ENCODE results near the gene LKAAEAR1.
"Not testable (repeated sequence)": the region's sequence is repeated elsewhere in the genome, so short reads cannot be mapped to it uniquely, and the experiment has no call there.

LKAAEAR1 gene, protein sequence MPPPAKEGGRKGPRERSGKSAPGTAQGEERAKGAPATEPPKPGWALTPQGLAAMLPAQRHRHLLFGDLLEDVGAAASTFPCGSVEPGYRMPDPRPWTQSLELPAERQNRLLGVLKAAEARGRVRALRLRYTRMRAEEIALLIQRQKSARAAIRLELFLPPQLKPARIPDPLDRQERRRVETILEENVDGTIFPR

DNA sequence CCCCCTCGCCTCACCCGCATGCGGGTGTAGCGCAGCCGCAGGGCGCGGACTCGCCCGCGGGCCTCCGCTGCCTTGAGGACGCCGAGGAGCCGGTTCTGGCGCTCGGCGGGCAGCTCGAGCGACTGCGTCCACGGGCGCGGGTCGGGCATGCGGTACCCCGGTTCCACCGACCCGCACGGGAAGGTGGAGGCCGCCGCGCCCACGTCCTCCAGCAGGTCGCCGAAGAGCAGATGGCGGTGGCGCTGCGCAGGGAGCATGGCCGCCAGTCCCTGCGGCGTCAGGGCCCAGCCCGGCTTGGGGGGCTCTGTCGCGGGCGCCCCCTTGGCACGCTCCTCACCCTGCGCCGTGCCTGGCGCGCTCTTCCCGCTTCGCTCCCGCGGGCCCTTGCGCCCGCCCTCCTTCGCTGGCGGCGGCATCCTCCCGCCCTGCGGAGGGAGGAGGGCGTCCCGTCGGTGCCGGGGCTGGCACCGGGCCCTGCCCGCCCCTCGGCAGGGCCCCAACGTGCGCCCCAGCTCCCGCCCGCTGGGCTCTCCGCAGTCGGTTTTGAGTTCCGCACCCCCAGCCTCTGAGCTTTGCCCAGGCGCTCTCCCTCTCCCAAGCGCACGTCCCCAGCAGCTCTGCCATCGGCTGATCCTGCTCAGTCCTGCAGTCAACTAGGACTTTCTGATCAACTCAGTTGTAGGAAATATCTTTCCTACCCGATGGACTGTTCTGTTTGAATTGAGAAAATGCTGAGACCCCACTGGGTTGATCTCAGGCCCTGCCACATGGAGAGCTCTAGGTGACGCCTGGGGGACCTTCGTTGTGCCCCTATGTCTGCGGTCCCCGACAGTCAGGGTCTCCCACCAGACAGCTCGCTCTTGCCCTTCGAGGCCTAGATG, at the start of gene LKAAEAR1:
Gene LKAAEAR1, minus strand, starts transcription at position 595 of the 881 bp plus-strand sequence. Its CDS starts 179 bp downstream, at position 416.
- no peak for DNase-seq

DNA sequence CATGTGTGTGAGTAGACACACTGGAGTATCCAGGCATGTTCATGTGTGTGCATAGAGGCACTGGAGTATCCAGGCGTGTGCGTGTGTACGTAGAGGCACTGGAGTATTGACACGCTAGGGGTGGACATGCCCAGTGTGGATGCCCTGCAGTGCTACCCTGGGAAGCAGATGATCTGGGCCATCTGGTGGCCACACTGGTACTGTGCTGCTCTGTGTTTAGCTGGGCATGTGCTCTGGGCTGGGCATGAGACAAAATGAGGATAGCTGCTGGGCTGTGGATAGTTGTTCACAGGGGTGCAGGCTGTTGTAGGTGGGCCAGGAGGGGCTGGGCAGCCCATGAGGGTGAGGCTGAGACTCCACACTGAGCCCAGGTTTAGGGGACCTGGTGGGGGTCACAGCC, 47.2 kb upstream of the LKAAEAR1 start:
- DNase-seq = no peak

DNA sequence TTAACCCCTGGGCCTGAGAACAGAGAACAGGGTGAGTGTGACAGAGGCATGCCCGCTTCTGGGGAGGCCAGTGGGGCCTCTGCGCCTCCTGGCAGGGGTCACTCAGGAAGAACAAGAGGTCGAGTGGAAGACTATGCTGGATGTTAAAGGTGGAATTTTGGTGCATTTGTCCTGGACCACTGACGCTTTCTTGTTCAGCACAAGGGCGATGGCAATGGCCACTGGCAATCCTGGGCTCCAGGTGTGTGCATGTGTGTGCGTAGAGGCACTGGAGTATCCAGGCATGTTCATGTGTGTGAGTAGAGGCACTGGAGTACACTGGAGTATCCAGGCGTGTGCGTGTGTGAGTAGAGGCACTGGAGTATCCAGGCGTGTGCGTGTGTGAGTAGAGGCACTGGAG, 46.7 kb upstream of the LKAAEAR1 start:
- DNase-seq = no peak

DNA sequence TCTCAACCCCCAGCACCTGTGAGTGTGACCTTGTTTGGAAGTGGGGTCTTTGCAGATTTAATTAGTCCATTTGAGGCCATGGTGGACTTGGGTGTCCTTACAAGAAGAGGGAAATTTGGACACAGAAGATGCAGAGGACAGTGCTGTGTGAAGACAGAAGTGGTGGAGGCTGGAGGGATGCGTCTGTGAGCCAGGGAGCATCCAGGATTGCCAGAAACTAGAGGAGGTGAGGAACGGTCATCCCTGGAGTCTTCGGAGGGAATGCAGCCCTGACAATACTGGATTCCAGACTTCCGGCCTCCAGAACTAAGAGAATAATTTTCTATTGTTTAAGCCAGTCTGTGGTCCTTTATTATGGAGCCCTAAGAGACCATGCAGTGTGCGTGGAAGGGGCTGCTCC, 46.1 kb upstream of the LKAAEAR1 start:
- DNase-seq = no peak

DNA sequence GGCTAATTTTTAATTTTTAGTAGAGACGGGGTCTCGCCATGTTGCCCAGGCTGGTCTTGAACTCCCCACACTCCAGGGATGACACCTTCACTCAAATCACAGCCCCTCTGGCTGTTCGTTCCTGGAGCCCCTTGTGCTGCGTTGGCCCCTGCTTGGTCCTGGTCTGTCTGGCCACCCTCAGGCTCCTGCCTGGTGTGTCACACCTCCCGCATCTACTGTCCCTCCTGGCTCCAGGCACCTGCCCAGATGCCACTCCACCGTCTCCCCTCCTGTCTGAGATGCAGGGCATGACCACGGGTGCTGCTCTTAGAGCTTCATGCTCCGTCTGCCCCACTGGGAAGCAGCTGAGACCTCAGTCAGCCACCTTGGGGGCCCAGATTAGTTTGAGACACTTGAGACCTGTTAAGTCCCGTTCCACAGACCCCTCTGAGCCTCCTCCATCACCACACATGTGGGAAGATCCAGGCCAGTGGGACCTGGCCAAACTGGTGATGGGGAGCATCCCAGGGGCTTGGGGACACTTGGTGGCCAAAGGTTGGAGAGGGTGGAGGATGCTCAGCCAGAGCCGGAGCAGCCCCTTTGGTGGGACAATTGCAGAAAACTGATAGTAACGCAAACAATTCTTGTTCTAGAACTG, 45.1 kb upstream of the LKAAEAR1 start:
- DNase-seq = no peak

DNA sequence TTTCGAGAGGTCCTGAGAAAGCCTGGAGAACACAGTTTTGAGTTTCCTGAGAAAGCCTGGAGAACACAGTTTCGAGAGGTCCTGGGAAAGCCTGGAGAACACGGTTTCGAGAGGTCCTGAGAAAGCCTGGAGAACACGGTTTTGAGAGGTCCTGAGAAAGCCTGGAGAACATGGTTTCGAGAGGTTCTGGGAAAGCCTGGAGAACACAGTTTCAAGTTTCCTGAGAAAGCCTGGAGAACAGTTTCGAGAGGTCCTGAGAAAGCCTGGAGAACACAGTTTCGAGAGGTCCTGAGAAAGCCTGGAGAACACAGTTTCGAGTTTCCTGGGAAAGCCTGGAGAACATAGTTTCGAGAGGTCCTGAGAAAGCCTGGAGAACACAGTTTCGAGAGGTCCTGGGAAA, 39.3 kb upstream of the LKAAEAR1 start:
- not testable (repeated sequence) for DNase-seq

DNA sequence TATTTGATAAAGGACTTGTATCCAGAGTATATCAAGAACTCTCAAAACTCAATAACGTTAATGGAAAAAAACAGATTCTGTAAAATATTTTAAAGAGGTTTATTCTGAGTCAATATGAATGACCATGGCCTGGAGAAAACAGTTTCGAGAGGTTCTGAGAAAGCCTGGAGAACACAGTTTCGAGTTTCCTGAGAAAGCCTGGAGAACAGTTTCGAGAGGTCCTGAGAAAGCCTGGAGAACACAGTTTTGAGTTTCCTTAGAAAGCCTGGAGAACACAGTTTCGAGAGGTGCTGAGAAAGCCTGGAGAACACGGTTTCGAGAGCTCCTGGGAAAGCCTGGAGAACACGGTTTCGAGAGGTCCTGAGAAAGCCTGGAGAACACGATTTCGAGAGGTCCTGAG, 38.7 kb upstream of the LKAAEAR1 start:
- not testable (repeated sequence) for DNase-seq

DNA sequence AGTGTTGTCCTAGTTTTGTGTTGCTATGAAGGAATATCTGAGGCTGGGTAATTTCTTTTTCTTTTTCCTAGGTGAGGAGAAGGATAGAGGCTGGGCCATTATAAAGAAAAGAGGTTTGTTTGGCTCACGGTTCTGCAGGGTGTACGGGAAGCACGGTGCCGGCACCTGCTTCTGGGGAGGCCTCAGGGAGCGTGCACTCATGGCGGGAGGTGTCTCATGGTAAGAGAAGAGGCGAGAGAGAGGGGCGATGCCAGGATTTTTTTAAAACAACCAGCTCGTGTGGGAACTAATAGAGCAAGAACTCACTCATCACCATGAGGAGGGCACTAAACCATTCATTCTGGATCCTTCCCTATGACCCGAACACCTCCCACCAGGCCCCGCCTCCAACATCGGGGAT, 37.4 kb upstream of the LKAAEAR1 start:
- DNase-seq = no peak

DNA sequence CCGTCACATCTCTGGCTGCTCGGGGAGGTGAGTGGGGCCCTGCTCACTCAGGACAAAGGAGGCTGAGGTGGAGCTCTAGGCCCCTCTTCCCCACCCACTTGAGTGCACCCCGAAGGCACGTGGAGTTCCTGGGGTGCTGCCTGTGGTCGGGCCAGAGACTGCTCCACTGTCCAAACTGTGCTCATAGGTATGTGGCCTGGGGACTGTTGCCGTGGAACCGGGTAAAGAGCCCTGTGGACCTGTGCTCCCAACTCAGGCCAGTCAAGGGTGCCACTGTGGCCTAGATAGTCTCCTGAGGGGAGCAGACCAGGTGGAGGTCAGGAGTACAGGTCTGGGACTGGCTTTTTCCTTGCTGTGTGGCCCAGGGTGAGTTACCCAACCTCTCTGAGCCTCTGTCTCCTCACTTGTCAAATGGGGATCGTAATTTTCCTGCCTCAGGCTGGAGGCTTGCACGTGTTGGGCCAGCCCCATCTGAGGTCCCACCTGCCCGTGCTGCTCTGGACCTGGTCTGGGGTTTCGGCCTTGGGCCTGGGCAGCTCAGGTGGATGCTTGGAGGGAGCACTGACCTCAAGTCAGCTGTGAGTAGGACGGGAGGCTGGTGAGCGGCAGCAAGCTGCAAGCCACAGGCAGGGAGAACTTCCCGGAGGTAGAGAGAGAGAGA, 35.6 kb upstream of the LKAAEAR1 start:
- no peak for DNase-seq

DNA sequence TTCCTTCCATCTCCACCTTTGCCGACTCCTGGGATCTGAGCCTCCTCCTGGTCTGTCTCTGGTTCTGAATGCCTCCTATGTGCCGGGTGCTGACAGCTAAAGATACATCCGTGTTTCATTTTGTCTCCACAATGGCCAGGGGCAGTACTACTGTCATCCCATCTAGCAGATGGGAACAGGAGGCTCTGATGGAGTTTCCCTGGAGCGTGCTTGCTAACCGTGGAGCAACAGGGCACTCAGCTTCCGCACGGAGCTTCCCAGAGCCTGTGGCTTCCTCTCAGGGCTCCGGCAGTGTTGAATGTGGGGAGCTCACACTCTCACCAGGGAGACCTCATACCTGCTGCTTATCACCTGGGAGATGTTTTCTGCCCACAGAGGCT, 35.1 kb upstream of the LKAAEAR1 start:
- DNase-seq = no peak

DNA sequence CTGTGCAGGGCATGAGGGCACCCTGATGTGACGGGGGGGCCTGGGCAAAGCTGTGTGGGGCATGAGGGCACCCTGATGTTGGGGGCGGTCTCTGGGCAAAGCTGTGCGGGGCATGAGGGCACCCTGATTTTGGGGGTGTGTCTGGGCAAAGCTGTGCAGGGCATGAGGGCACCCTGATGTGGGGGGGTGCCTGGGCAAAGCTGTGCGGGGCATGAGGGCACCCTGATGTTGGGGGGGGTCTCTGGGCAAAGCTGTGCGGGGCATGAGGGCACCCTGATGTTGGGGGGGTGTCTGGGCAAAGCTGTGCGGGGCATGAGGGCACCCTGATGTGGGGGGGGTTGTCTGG, 33.2 kb upstream of the LKAAEAR1 start:
- not testable (repeated sequence) for DNase-seq

DNA sequence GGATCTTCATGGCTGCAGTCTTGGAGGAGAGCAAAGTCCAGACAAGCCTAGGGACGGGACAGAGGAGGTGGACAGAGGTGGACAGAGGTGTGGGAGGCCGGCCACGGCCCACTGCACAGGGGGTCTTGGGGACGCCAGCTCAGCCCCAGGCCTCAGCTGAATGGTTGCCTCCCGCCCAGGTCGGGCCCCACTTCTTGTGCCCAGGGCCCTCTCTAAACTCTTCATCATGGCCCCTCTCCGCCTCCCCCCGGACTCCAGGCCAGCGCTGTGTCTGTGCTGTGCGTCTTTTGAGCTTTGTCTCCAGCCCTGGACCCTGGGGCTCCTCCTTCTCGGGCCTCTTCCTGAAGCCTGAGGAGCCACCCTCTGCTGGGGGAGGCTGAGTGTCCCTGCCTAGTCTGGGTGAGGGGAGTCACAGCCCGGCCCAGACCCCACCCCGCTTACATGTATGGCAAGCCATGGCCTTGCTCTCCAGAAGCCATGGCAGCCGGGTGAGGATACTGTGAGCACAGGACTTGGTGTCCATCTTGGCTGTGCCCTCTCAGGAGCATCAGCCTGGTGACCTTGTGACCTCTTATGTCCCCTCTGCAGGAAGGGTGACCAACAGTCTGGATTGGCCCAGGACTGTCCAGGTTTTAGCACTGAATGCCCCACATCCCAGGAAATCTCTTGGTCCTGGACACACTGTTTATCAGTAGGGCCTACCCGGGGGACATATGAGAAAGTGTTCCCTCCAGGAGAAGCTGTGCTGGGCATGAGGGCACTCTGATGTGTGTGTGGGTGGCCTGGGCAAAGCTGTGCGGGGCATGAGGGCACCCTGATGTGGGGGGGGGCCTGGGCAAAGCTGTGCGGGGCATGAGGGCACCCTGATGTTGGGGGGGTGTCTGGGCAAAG, 32.6 kb upstream of the LKAAEAR1 start:
- no peak for DNase-seq

DNA sequence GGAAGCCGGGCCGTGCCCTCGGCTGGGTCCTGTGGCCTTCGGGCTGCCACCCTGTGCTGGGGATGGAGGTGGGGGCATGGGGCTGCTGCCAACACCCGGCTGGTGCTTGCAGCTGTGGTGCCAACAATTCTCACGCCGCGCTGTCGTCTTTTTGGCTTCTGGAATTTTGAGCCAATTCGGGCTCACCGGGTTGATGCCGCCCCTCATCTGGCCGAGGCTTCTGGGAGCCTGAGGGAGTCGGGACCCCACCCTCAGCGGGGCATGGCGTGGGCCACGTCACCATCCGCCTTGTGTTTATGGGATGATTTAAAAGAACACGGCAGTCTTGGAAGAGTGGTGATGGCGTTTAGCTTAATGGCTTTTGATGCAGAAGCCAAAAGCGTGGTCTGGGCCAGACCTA, 31.8 kb upstream of the LKAAEAR1 start:
- DNase-seq = no peak

DNA sequence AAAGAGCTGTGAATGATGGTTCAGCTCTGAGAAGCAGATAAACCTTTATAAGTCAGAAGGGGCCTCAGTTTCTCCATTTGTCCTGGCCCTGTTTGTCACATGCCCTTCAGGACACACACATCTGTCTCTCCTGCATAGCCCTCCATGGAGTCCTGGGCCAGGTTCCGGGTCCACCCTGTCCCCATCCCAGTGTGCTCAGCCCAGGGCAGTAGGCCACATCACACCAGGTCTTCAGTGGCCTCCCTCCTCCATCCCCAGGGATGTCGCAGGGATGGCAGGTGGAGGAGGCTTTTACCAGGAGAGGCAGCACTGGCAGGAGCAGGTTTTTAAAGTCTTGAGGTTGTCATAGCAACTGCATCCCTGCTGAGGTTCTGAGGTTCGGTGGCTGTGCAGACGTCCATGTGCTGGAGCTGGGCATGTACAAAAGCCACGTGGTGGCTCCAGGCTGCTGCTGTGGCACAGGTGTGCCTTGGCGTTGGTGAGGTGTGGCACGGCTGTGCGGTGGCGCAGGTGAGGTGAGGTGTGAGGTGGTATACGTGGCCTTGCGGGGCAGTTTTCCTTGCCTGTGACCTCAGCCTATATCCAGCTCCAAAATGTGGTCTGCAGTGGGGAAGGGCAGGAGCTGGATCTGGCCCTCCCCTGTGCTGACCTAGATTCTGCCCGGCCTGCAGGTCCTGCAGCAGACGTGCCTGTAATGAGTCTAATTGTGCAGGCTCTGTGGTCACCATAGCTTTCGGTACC, 31.1 kb upstream of the LKAAEAR1 start:
- no peak for DNase-seq

DNA sequence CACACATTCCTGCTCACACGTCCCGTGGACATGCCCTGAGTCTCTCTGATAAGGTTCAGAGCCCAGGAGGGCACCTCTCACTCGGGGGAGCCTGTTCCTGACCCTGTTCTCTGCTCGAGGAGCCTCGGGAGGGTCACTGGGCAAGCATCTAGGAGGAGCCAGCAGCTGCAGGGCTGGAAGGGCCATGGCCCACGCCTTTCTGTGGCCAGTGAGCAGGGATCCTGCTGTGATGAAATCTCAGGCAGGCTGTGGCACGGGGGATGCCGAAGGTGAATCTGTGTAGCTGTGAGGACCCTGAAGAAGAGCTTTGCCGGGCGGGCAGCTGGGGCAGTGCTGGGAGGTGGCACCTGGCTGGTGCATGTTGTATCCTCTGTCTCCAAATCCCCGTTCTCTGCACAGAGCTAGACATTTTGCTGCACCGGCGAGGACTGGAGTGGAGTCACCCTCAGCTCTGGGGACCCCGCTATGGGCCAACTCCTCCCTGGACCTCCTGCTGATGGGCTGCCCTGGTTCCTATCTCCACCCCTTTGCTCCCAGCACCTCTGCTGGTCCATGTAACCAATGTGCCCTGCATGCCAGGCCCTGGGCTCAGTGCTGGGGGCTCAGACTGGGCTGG, 30.3 kb upstream of the LKAAEAR1 start:
- DNase-seq = no peak

DNA sequence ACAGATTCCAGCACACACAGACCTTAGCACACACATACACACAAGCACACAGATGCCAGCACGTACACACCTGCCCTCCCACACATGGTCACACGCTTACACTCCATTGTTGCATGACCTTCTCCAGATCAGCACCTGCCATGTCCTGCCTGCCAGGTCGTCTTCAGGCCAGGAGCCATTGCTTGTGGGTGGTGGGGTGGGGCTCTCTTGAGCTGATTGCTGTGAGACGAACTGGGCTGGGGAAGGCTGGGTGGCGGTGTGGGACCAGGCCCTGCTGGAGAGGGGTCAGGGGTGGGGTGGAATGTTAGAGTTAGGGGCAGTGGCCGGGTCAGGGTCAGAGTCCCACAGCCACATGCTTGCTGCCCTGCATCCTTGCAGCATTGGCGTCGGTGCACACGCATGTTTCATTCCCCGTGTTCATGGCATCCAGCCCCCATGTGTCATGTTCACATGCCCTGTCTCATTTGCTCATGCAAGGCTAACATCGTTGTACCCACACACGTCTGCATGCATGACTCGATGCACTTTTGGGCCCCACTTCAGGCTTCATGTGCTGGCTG, 29.7 kb upstream of the LKAAEAR1 start:
- no peak for DNase-seq

DNA sequence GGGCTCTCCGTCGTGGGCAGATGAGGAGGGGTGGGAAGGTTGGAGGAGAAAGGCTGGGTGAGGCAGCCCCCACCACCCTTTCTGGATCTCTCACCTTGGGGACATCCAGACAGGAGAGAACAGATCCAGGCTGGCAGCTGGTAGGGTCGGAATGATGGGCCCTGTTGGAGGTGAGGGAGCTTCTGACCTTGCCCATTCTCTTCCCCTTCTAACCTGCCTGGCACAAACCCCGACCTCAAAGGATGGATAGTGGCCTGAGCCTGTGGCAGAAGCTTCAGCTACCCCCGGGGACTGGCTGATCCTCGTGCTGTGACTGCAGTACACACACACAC, 29.2 kb upstream of the LKAAEAR1 start:
- DNase-seq = no peak

DNA sequence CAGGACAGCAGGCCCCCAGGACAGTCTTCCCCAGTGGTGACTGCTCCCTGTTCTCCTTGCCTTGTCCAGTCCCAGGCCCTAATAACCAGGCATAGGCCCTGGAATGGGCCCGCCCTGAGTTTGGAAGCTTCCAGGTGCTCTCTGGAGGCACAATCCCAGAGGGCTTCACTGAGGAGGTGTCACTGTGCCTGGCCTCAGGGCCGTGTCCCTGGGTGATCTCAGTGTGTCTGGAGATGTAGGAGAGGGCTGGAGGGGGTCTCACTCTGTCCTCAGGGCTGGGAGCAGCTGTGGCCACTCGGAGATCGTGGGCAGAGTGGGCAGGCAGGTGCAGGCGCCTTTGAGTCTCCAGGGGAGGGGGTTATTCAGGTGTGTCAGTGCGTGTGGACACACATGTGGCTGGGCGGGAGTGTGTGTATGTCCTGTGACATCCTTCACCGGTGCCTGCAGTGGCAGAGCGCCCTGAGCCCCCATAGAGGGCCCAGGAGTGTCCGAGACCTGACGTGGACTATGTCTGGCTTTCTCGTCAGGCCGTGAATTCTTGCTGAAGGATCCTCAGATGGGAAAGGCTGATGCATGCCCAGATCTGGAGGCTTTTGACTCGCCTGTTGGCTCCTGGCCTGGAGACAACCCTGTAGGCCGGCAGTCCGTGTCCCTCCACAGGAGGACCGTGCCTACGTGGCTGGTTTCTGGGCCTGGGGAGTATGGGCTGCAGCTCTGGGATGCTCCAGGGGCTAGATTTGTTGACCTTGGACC, 28.7 kb upstream of the LKAAEAR1 start:
- no peak for DNase-seq

DNA sequence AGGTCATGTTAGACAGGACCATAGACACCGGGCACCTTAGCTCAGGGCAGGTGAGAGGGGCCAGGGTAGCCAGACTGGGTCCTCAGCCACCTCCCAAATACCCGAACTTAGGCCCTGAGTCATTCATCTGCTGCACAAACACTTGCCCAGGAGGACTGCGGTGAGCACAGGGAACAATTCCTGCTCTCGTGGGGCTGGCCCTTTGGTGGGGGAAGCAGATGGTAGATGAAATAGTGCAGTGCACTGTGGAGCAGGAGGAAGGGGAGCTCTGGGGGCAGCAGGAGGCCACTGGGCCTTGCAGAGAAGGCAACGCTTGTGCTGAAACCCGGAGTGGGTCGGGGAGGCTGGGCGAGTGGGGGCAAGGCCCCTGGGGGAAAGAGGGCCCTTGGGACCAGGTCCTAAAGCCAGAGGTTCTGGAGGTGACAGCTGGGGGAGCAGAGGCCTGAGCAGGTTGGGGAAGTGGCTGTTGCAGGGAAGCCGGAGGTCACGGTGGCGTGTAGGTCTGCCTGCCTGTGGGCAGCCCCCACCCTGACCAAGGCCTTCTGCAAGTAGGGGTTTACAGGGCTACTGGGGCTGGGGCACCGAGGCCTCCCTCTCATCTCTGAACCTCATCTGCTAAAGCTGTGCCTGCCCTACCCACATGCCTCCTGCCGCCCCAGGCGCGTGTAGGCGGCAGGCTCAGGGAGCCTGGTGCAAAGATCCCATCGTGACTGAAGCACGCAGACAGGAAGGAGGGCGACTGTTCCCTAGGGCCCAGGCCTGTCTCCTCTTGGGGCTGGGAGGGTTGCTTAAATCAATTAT, 27.8 kb upstream of the LKAAEAR1 start:
- no peak for DNase-seq
